ENCODE results near the gene CCDC183.

The CCDC183 gene

GRCh38 chr9:136806631-136807201 is 10.6 kb downstream of the CCDC183 start:
- peaks cover 4% of the 10 kb centered on the region for H3K36me3 ChIP-seq (ENCODE audit: control insufficient read depth, insufficient read depth, low read length)
- no peaks in the 10 kb centered on the region for H3K4me1 ChIP-seq (ENCODE audit: control insufficient read depth, insufficient read depth, low read length)
- H3K4me3 ChIP-seq (ENCODE audit: low read depth, low read length) = peak overlapping the region; percentile 74
- H3K9ac ChIP-seq (ENCODE audit: low read depth, low read length) = no peak overlapping the region
- no peaks in the 10 kb centered on the region for H3K27me3 ChIP-seq (ENCODE audit: control insufficient read depth, insufficient read depth, low read length)
- H3K9me3 ChIP-seq (ENCODE audit: control insufficient read depth, insufficient read depth, low read length) = no peaks in the 10 kb centered on the region

GRCh38 chr9:136807281-136808074 is 11.3 kb downstream of the CCDC183 start, which contains the start of gene RABL6:
TSS of gene RABL6 (plus strand) at chr9:136807948. CDS start at chr9:136808197, 249 bp downstream.
- H3K9ac ChIP-seq (ENCODE audit: low read depth, low read length) = peak within 1 kb of the TSS; percentile 87
- no peaks in the 10 kb centered on the region for H3K4me1 ChIP-seq (ENCODE audit: control insufficient read depth, insufficient read depth, low read length)
- no peaks in the 10 kb centered on the region for H3K9me3 ChIP-seq (ENCODE audit: control insufficient read depth, insufficient read depth, low read length)
- peak within 1 kb of the TSS; percentile 76 for H3K4me3 ChIP-seq (ENCODE audit: low read depth, low read length)
- H3K27me3 ChIP-seq (ENCODE audit: control insufficient read depth, insufficient read depth, low read length) = no peaks in the 10 kb centered on the region
- H3K36me3 ChIP-seq (ENCODE audit: control insufficient read depth, insufficient read depth, low read length) = peaks cover 4% of the 10 kb centered on the region

- H3K9ac ChIP-seq (ENCODE audit: low read depth, low read length) = peak overlapping the region; percentile 87
- H3K4me3 ChIP-seq (ENCODE audit: low read depth, low read length) = peak overlapping the region; percentile 76
- no peaks in the 10 kb centered on the region for H3K9me3 ChIP-seq (ENCODE audit: control insufficient read depth, insufficient read depth, low read length)
- peaks cover 9% of the 10 kb centered on the region for H3K36me3 ChIP-seq (ENCODE audit: control insufficient read depth, insufficient read depth, low read length)
- no peaks in the 10 kb centered on the region for H3K4me1 ChIP-seq (ENCODE audit: control insufficient read depth, insufficient read depth, low read length)
- H3K27me3 ChIP-seq (ENCODE audit: control insufficient read depth, insufficient read depth, low read length) = no peaks in the 10 kb centered on the region
Observed at GRCh38 chr9:136808075-136808805, 12.1 kb downstream of the CCDC183 start.

GRCh38 chr9:136808806-136809158 is 12.6 kb downstream of the CCDC183 start:
- Histone ChIP-seq H3K4me1 (ENCODE audit: control insufficient read depth, insufficient read depth, low read length) (no peaks in the 10 kb centered on the region), H3K9ac (ENCODE audit: low read depth, low read length) (peak overlapping the region; percentile 87), H3K27me3 (ENCODE audit: control insufficient read depth, insufficient read depth, low read length) (no peaks in the 10 kb centered on the region), H3K4me3 (ENCODE audit: low read depth, low read length) (peak overlapping the region; percentile 76), H3K36me3 (ENCODE audit: control insufficient read depth, insufficient read depth, low read length) (peaks cover 6% of the 10 kb centered on the region), H3K9me3 (ENCODE audit: control insufficient read depth, insufficient read depth, low read length) (no peaks in the 10 kb centered on the region)

GRCh38 chr9:136814725-136815421 is 18.7 kb downstream of the CCDC183 start:
- H3K9ac ChIP-seq (ENCODE audit: low read depth, low read length) = no peak overlapping the region
- no peaks in the 10 kb centered on the region for H3K9me3 ChIP-seq (ENCODE audit: control insufficient read depth, insufficient read depth, low read length)
- peaks cover 7% of the 10 kb centered on the region for H3K36me3 ChIP-seq (ENCODE audit: control insufficient read depth, insufficient read depth, low read length)
- H3K27me3 ChIP-seq (ENCODE audit: control insufficient read depth, insufficient read depth, low read length) = no peaks in the 10 kb centered on the region
- H3K4me3 ChIP-seq (ENCODE audit: low read depth, low read length) = no peak overlapping the region
- H3K4me1 ChIP-seq (ENCODE audit: control insufficient read depth, insufficient read depth, low read length) = no peaks in the 10 kb centered on the region

- no peak overlapping the region for H3K9ac ChIP-seq (ENCODE audit: low read depth, low read length)
- peaks cover 7% of the 10 kb centered on the region for H3K36me3 ChIP-seq (ENCODE audit: control insufficient read depth, insufficient read depth, low read length)
Observed at GRCh38 chr9:136815422-136815782, 19.3 kb downstream of the CCDC183 start.

GRCh38 chr9:136820971-136821825 is 25.1 kb downstream of the CCDC183 start:
- Histone ChIP-seq H3K27me3 (ENCODE audit: control insufficient read depth, insufficient read depth, low read length) (no peaks in the 10 kb centered on the region), H3K4me3 (ENCODE audit: low read depth, low read length) (peak overlapping the region; percentile 20), H3K4me1 (ENCODE audit: control insufficient read depth, insufficient read depth, low read length) (no peaks in the 10 kb centered on the region), H3K36me3 (ENCODE audit: control insufficient read depth, insufficient read depth, low read length) (peaks cover 19% of the 10 kb centered on the region), H3K9ac (ENCODE audit: low read depth, low read length) (peak overlapping the region; percentile 57), H3K9me3 (ENCODE audit: control insufficient read depth, insufficient read depth, low read length) (no peaks in the 10 kb centered on the region)

More at GRCh38 chr9:136815422-136815782, 19.3 kb downstream of the CCDC183 start:
- H3K4me3 ChIP-seq (ENCODE audit: low read depth, low read length) = no peak overlapping the region
- H3K9me3 ChIP-seq (ENCODE audit: control insufficient read depth, insufficient read depth, low read length) = no peaks in the 10 kb centered on the region
- H3K4me1 ChIP-seq (ENCODE audit: control insufficient read depth, insufficient read depth, low read length) = no peaks in the 10 kb centered on the region
- no peaks in the 10 kb centered on the region for H3K27me3 ChIP-seq (ENCODE audit: control insufficient read depth, insufficient read depth, low read length)

GRCh38 chr9:136821826-136822544 is 25.8 kb downstream of the CCDC183 start:
- Histone ChIP-seq H3K4me3 (ENCODE audit: low read depth, low read length) (peak overlapping the region; percentile 20), H3K4me1 (ENCODE audit: control insufficient read depth, insufficient read depth, low read length) (no peaks in the 10 kb centered on the region), H3K27me3 (ENCODE audit: control insufficient read depth, insufficient read depth, low read length) (no peaks in the 10 kb centered on the region), H3K9me3 (ENCODE audit: control insufficient read depth, insufficient read depth, low read length) (no peaks in the 10 kb centered on the region), H3K9ac (ENCODE audit: low read depth, low read length) (peak overlapping the region; percentile 57), H3K36me3 (ENCODE audit: control insufficient read depth, insufficient read depth, low read length) (peaks cover 26% of the 10 kb centered on the region)

- no peak overlapping the region for H3K9ac ChIP-seq (ENCODE audit: low read depth, low read length)
- no peaks in the 10 kb centered on the region for H3K9me3 ChIP-seq (ENCODE audit: control insufficient read depth, insufficient read depth, low read length)
- H3K4me3 ChIP-seq (ENCODE audit: low read depth, low read length) = no peak overlapping the region
- peaks cover 28% of the 10 kb centered on the region for H3K36me3 ChIP-seq (ENCODE audit: control insufficient read depth, insufficient read depth, low read length)
- H3K4me1 ChIP-seq (ENCODE audit: control insufficient read depth, insufficient read depth, low read length) = no peaks in the 10 kb centered on the region
- no peaks in the 10 kb centered on the region for H3K27me3 ChIP-seq (ENCODE audit: control insufficient read depth, insufficient read depth, low read length)
Observed at GRCh38 chr9:136823136-136824046, 27.3 kb downstream of the CCDC183 start.

Measured in iPS-15b (cell line).